Activated CD4-positive, alpha-beta T cell treated with anti-CD3 and anti-CD28 coated beads, Interleukin-2, amount 10 ng/mL, durations not matched to agents 7 days and 5 days (primary cell): ENCODE measurements around the gene DGKI. TPM values are rescaled to one million over a fixed set of nuclear protein-coding genes. Genes with fewer than 3 reads are reported as not detected.

Source experiments
- CTCF ChIA-PET: fragments of 350-600 bp; sonication (Branson Sonifier 250); formaldehyde crosslinking; loops from one replicate; lab custom pipeline; 2021; ENCODE audit warnings: antibody characterized with exemption; lab: Charles Lee
- POLR2A ChIA-PET: fragments of 350-600 bp; sonication (Branson Sonifier 250); formaldehyde crosslinking; loops from one replicate; lab custom pipeline; 2021; ENCODE audit warnings: antibody characterized with exemption; lab: Charles Lee
- DNase-seq: peaks from one replicate; pipeline ENCODE4 v3.0.0-alpha.2; 2020
- H3K27ac Mint-ChIP-seq: one replicate; pipeline ENCODE4 v1.8.0; 2021; ENCODE audit warnings: mild to moderate bottlenecking, moderate library complexity, mixed read lengths
- H3K27me3 Mint-ChIP-seq: one replicate; pipeline ENCODE4 v1.8.0; 2021; ENCODE audit warnings: mixed read lengths
- H3K36me3 Mint-ChIP-seq: one replicate; pipeline ENCODE4 v1.8.0; 2021; ENCODE audit warnings: low read depth, mixed read lengths
- H3K4me1 Mint-ChIP-seq: one replicate; pipeline ENCODE4 v1.8.0; 2021; ENCODE audit warnings: mixed read lengths
- H3K4me3 Mint-ChIP-seq: one replicate; pipeline ENCODE4 v1.8.0; 2021; ENCODE audit warnings: mild to moderate bottlenecking, moderate library complexity, mixed read lengths
- H3K9me3 Mint-ChIP-seq: one replicate; pipeline ENCODE4 v1.8.0; 2021; ENCODE audit warnings: mixed read lengths
- total RNA-seq, 2 experiments: library from RNA; stranded (reverse); gene quantifications; one replicate each; pipeline ENCODE4 v1.2.3, GENCODE V29; 2021

The DGKI gene
- total RNA-seq, 2 experiments from 2014 or later: 0.06 to 0.25 TPM

GRCh38 chr7:137790828-137791227 is 55.9 kb downstream of the DGKI start:
- DNase-seq: no peak
- no peaks in the 10 kb centered on the region for H3K9me3 Mint-ChIP-seq
- H3K36me3 Mint-ChIP-seq: no peaks in the 10 kb centered on the region
- H3K4me3 Mint-ChIP-seq: no peak overlapping the region
- CTCF ChIA-PET: no interaction called here
- peaks cover 3% of the 10 kb centered on the region for H3K27me3 Mint-ChIP-seq
- POLR2A ChIA-PET: no interaction called here
- no peak overlapping the region for H3K27ac Mint-ChIP-seq
- H3K4me1 Mint-ChIP-seq: no peaks in the 10 kb centered on the region

DNA sequence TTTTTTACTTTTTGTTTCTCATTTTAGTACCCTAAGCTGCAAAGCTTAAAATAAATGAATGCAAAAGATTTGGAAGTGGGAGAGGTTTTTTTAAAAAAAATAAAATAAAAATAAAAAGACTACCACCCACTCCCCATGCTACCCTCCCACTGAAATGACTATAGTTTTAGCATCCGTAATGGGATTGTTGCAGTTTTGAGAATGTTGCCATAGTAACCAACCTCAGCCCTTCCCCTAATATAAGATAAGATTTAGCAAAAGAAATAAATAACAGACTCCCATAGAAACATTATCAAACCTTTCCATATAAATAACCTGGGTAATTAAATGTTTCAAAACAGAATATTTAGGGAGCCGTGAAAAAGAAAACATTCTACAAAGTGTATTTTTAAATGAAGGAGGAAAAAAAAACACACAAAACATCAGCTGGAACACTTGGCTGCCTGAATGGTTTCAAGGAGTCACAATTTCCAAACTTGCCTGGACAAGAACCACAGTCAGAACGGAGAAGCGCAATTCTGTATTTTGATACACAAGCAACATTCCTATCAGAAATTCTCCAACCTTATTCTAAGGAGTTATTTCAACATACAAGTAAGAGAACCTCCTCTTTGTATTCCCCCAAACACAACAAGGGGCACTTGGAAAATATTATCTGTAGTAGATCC is 57.4 kb downstream of the DGKI start:
- Mint-ChIP-seq H3K27ac (no peak overlapping the region), H3K36me3 (no peaks in the 10 kb centered on the region), H3K9me3 (no peaks in the 10 kb centered on the region), H3K4me3 (no peak overlapping the region), H3K27me3 (peaks cover 3% of the 10 kb centered on the region), H3K4me1 (no peaks in the 10 kb centered on the region)
- DNase-seq: no peak
- POLR2A ChIA-PET: no interaction called here
- CTCF ChIA-PET: no interaction called here

DNA sequence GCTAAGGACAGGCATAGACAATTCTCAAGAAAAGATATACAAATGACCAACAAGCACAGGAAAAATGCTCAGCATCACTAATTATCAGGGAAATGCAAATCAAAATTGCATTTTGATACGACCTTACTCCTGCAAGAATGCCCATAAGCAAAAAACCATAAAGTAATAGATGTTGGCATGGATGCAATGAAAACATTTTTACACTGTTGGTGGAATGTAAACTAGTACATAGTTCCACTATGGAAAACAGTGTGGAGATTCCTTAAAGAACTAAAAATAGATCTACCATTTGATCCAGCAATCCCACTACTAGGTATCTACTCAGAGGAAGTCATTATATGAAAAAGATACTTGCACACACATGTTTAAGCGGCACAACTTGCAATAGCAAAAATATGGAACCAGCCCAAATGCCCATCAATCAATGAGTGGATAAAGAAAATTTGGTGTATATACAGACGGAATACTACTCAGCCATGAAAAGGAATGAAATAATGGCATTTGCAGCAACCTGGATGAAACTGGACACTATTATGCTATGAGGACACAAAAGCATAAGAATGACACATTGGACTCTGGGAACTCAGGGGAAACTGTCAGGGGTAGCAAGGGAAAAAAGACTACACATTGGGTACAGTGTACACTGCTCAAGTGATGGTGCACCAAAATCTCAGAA is 59.3 kb downstream of the DGKI start:
- Mint-ChIP-seq H3K27ac (no peak overlapping the region), H3K9me3 (no peaks in the 10 kb centered on the region), H3K27me3 (peaks cover 5% of the 10 kb centered on the region), H3K36me3 (no peaks in the 10 kb centered on the region), H3K4me3 (no peak overlapping the region), H3K4me1 (no peaks in the 10 kb centered on the region)
- no peak for DNase-seq
- CTCF ChIA-PET: no interaction called here
- POLR2A ChIA-PET: no interaction called here

DNA sequence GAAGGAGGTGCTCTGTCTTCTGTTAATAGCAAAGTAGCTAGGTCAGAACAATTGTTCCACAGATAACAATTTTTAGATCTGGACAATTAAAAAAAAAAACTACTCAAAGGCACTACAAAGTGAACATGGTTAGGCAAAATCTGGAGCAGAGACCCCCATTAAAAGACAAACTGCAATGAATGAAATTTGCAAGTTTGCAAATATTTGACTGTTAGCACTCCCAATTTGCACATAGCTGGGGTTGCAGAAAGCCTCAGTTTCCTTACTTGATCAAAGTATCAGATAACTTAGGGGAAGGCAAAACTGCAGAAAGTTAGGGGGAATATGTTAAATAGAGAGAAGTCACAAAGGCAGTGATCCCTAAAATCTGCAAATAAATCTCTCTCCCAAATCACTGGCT is 68.3 kb downstream of the DGKI start:
- ChIA-PET POLR2A (no interaction called here), CTCF (no interaction called here)
- Mint-ChIP-seq H3K4me3 (no peak overlapping the region), H3K9me3 (no peaks in the 10 kb centered on the region), H3K4me1 (no peaks in the 10 kb centered on the region), H3K36me3 (no peaks in the 10 kb centered on the region), H3K27ac (no peak overlapping the region), H3K27me3 (peaks cover 20% of the 10 kb centered on the region)
- DNase-seq: no peak

DNA sequence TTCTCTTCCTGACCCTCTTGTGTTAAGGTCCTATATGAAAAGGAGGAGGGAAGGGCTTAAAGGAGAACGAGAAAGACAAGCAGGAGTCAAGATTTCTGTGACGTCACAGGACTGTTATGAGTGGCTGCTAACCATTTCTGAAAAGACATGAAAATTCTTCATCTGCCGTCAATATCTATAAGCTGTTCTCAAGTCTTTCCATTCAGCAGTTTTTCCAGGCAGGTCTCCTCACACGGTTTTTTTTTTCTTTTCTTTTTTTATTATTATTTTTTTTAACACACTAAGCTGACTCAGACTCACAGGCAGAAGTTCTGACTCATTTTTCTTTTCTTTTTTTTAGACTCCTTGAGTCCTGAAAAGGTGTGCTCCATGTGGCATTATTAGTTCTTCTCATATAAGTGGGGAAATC is 72.0 kb downstream of the DGKI start:
- H3K27ac Mint-ChIP-seq: no peak overlapping the region
- POLR2A ChIA-PET: no interaction called here
- H3K9me3 Mint-ChIP-seq: no peaks in the 10 kb centered on the region

DNA sequence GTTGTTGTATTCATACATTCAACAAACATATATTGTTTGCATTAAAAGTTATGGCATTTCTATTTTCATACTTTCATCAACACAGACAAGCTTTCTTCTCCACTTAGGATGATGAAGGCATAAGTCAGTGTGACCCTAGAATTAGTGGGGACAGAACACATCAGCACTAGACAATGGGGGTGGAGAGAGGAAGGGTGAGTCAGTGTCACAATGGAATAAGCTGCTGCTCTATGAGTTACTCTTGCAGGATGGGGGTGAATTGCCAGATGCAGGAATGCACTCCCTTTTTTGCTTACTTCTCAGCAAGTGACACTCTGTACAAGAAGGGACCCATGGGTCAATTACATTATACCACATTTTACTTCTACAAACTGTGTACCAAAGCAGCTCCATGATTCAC is 74.0 kb downstream of the DGKI start:
- H3K27ac Mint-ChIP-seq: no peak overlapping the region
- no peak overlapping the region for H3K4me3 Mint-ChIP-seq
- CTCF ChIA-PET: no interaction called here

More for the DNA sequence above, 72.0 kb downstream of the DGKI start:
- peaks cover 12% of the 10 kb centered on the region for H3K27me3 Mint-ChIP-seq
- no peak overlapping the region for H3K4me3 Mint-ChIP-seq
- CTCF ChIA-PET: no interaction called here
- no peak for DNase-seq
- H3K36me3 Mint-ChIP-seq: no peaks in the 10 kb centered on the region
- no peaks in the 10 kb centered on the region for H3K4me1 Mint-ChIP-seq

GRCh38 chr7:137772316-137772715 is 74.5 kb downstream of the DGKI start:
- H3K36me3 Mint-ChIP-seq: no peaks in the 10 kb centered on the region
- H3K4me3 Mint-ChIP-seq: no peak overlapping the region
- peaks cover 4% of the 10 kb centered on the region for H3K27me3 Mint-ChIP-seq
- no peaks in the 10 kb centered on the region for H3K4me1 Mint-ChIP-seq
- ChIA-PET CTCF (no interaction called here), POLR2A (no interaction called here)
- DNase-seq: no peak
- no peak overlapping the region for H3K27ac Mint-ChIP-seq
- no peaks in the 10 kb centered on the region for H3K9me3 Mint-ChIP-seq

More for the DNA sequence above, 74.0 kb downstream of the DGKI start:
- Mint-ChIP-seq H3K9me3 (no peaks in the 10 kb centered on the region), H3K27me3 (peaks cover 4% of the 10 kb centered on the region), H3K4me1 (no peaks in the 10 kb centered on the region), H3K36me3 (no peaks in the 10 kb centered on the region)
- POLR2A ChIA-PET: no interaction called here
- no peak for DNase-seq

GRCh38 chr7:137771679-137772078 is 75.1 kb downstream of the DGKI start:
- no peaks in the 10 kb centered on the region for H3K36me3 Mint-ChIP-seq
- POLR2A ChIA-PET: no interaction called here
- peaks cover 3% of the 10 kb centered on the region for H3K27me3 Mint-ChIP-seq
- no peak for DNase-seq
- H3K27ac Mint-ChIP-seq: no peak overlapping the region
- H3K4me1 Mint-ChIP-seq: no peaks in the 10 kb centered on the region
- H3K9me3 Mint-ChIP-seq: no peaks in the 10 kb centered on the region
- CTCF ChIA-PET: no interaction called here
- no peak overlapping the region for H3K4me3 Mint-ChIP-seq

DNA sequence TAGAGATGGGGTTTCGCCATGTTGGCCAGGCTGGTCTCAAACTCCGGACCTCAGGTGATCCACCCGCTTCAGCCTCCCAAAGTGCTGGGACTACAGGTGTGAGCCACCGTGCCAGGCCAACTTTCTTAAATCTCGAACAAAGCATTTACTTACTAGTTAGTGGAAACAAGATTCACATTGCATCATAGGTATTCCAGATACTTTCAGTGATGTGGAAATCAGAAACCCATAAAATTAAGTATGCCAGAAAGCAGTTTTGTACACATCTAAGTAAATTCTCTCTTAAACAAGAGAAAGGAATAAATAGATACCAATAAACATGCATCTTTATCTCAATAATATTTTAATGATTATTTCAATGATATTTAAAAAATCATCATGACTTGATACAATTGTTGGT is 75.5 kb downstream of the DGKI start:
- H3K27me3 Mint-ChIP-seq: peaks cover 2% of the 10 kb centered on the region
- ChIA-PET CTCF (interaction anchor here (0.6 kb wide), 1 partner anchor 39 kb away, joined by 3 read pairs; no protein-coding TSS in a partner anchor), POLR2A (no interaction called here)
- no peak overlapping the region for H3K27ac Mint-ChIP-seq
- DNase-seq: no peak
- H3K9me3 Mint-ChIP-seq: no peaks in the 10 kb centered on the region
- H3K4me1 Mint-ChIP-seq: no peaks in the 10 kb centered on the region
- no peaks in the 10 kb centered on the region for H3K36me3 Mint-ChIP-seq
- no peak overlapping the region for H3K4me3 Mint-ChIP-seq

DNA sequence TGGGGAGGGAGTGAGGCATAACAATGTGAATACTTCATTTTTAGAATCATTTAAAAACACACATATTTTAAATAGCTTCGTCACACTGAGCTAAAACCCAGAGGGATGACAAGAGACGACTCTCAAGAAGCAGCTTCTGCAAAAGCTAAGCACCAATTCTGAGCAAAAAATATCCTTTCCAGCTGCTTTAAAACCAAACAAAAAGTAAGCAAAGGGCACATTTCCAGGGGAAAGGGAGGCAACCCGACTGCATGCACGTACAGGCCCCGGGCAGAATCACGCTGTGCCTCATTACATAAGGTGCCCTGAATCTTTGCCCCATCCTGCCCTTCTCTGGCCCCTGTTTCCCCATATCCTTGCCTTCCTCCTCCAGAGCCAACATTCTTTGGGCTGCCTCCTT is 78.4 kb downstream of the DGKI start:
- H3K4me1 Mint-ChIP-seq: no peaks in the 10 kb centered on the region
- H3K36me3 Mint-ChIP-seq: no peaks in the 10 kb centered on the region
- H3K9me3 Mint-ChIP-seq: no peaks in the 10 kb centered on the region
- no peak overlapping the region for H3K27ac Mint-ChIP-seq
- peaks cover 2% of the 10 kb centered on the region for H3K27me3 Mint-ChIP-seq
- DNase-seq: no peak
- H3K4me3 Mint-ChIP-seq: no peak overlapping the region
- ChIA-PET CTCF (no interaction called here), POLR2A (no interaction called here)

DNA sequence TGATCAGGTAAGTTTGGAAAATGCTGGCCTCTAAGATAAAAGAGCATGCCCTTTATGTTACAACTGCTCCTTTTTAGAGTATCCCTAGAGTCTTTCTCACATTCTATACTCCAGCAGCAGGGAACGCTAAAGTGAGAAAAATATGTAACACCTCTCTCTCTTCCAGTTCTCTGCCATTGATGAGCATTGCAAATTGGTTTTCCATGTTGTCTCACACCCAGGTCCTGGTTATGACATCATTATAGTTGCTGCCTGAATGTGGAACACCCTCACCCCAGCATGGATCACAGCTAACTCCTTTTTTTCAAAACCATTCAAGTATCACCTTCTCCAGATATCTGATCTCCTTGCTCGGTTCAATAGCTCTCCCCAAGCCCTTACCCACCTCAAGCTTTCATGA is 84.4 kb downstream of the DGKI start:
- Mint-ChIP-seq H3K4me3 (no peak overlapping the region), H3K36me3 (no peaks in the 10 kb centered on the region), H3K9me3 (no peaks in the 10 kb centered on the region), H3K27me3 (no peaks in the 10 kb centered on the region), H3K4me1 (no peaks in the 10 kb centered on the region), H3K27ac (no peak overlapping the region)
- POLR2A ChIA-PET: no interaction called here
- DNase-seq: no peak
- CTCF ChIA-PET: no interaction called here

- ChIA-PET CTCF (no interaction called here), POLR2A (no interaction called here)
- H3K36me3 Mint-ChIP-seq: no peaks in the 10 kb centered on the region
- H3K4me1 Mint-ChIP-seq: no peaks in the 10 kb centered on the region
- H3K4me3 Mint-ChIP-seq: no peak overlapping the region
- H3K27me3 Mint-ChIP-seq: no peaks in the 10 kb centered on the region
- H3K9me3 Mint-ChIP-seq: no peaks in the 10 kb centered on the region
- no peak for DNase-seq
- no peak overlapping the region for H3K27ac Mint-ChIP-seq
These were observed 86.7 kb downstream of the DGKI start for GRCh38 chr7:137760111-137760510.

GRCh38 chr7:137757146-137757925 is 89.4 kb downstream of the DGKI start:
- H3K9me3 Mint-ChIP-seq: no peaks in the 10 kb centered on the region
- H3K27me3 Mint-ChIP-seq: peaks cover 6% of the 10 kb centered on the region
- no peaks in the 10 kb centered on the region for H3K4me1 Mint-ChIP-seq
- ChIA-PET CTCF (no interaction called here), POLR2A (no interaction called here)
- no peak overlapping the region for H3K4me3 Mint-ChIP-seq
- DNase-seq: no peak
- no peak overlapping the region for H3K27ac Mint-ChIP-seq
- no peaks in the 10 kb centered on the region for H3K36me3 Mint-ChIP-seq
